SH-SY5Y (cell line): Measurements from ENCODE around the gene KRT10.

Experiments
- GATA2 ChIP-seq: IDR thresholded peaks from 2 replicates; pipeline ENCODE4 v1.6.1; 2011; ENCODE audit warnings: mild to moderate bottlenecking, low read depth, low read length
- GATA3 ChIP-seq: IDR thresholded peaks from 2 replicates; pipeline ENCODE4 v1.6.1; 2011; ENCODE audit warnings: low read depth, mild to moderate bottlenecking, low read length, moderate library complexity

GRCh38 chr17:40796846-40797245 is 25.6 kb downstream of the KRT10 start:
- TF ChIP-seq GATA2 (no peak), GATA3 (no peak)
